ENCODE results near the gene PRRT4. TPM values are rescaled to one million over a fixed set of nuclear protein-coding genes. Genes with fewer than 3 reads are reported as not detected.

Gene PRRT4
- total and polyA plus RNA-seq, 2 of the 13 experiments (the other 11 are each of a cell fraction or from before 2014, with no cell fraction given), result not detected

DNA sequence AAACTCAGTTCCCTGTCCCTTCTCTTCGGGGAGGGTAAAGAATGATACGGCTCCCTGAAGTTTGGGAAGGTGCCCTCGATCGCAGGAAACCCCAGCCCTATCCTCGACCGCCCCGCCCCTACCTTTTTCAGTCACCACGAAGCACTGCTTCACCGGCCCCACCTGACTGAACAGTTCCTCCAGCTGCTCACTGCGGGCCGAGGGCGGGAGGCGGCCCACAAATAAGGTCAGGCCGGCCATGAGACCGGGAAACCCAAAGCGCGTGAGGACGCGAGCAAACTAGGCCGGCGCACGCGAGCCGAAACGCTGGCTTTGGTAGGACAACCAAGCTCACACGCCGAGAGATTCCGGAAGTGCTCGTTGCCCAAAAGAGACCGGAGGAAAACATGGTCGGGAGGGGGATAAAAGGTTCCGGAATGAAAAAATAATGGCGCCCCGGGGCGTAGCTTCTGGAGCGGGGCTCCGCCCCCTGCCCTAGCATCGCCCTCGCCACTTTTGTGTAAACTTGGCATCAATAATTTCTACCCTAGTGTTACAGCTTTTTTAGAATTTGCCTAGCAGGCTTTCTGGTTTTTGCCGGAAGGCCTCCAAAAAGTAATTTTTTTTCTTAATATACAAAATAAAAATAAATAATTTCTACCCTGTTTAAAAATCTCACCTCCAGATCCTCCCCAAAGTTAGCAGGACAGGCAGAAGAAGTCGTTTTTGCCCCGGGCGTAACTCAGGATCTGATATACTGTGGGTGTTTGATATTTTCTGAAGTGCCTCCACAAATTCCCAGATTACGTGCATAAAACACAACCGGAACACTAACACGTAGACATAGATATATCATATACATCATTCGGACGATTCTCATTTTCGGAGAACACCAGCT, 17.7 kb downstream of the PRRT4 start, which contains the start of gene RBM28 (continued):
- peak; percentile 74 for TF ChIP-seq MED8 (CRISPR knock-in tag; IDR thresholded peaks at IDR 0.05; ENCODE audit: insufficient replicate concordance)
- no peak for TF ChIP-seq MTA3 (CRISPR knock-in tag; IDR thresholded peaks at IDR 0.05)
- TF ChIP-seq ZNF850 (CRISPR knock-in tag; conservative IDR thresholded peaks at IDR 0.05), result 0 out of 2 replicates have a peak, but pooled peaks have one; percentile 59
- TF ChIP-seq, protein P1, sequence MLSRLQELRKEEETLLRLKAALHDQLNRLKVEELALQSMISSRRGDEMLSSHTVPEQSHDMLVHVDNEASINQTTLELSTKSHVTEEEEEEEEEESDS (CRISPR knock-in tag; IDR thresholded peaks at IDR 0.05; ENCODE audit: borderline replicate concordance), result peak; percentile 98
- TF ChIP-seq, protein P2, sequence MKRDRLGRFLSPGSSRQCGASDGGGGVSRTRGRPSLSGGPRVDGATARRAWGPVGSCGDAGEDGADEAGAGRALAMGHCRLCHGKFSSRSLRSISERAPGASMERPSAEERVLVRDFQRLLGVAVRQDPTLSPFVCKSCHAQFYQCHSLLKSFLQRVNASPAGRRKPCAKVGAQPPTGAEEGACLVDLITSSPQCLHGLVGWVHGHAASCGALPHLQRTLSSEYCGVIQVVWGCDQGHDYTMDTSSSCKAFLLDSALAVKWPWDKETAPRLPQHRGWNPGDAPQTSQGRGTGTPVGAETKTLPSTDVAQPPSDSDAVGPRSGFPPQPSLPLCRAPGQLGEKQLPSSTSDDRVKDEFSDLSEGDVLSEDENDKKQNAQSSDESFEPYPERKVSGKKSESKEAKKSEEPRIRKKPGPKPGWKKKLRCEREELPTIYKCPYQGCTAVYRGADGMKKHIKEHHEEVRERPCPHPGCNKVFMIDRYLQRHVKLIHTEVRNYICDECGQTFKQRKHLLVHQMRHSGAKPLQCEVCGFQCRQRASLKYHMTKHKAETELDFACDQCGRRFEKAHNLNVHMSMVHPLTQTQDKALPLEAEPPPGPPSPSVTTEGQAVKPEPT (CRISPR knock-in tag; IDR thresholded peaks at IDR 0.05; ENCODE audit: low read depth), result peak; percentile 98
- TF ChIP-seq SALL1 (CRISPR knock-in tag; IDR thresholded peaks at IDR 0.05), result peak; percentile 99
- no peak; the same call in 1 of the 2 replicates for TF ChIP-seq ISX (CRISPR knock-in tag; conservative IDR thresholded peaks at IDR 0.05)
- TF ChIP-seq, protein P3, sequence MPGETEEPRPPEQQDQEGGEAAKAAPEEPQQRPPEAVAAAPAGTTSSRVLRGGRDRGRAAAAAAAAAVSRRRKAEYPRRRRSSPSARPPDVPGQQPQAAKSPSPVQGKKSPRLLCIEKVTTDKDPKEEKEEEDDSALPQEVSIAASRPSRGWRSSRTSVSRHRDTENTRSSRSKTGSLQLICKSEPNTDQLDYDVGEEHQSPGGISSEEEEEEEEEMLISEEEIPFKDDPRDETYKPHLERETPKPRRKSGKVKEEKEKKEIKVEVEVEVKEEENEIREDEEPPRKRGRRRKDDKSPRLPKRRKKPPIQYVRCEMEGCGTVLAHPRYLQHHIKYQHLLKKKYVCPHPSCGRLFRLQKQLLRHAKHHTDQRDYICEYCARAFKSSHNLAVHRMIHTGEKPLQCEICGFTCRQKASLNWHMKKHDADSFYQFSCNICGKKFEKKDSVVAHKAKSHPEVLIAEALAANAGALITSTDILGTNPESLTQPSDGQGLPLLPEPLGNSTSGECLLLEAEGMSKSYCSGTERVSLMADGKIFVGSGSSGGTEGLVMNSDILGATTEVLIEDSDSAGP (CRISPR knock-in tag; IDR thresholded peaks at IDR 0.05; ENCODE audit: borderline replicate concordance), result peak; percentile 94
- TF ChIP-seq HIVEP1 (CRISPR knock-in tag; IDR thresholded peaks at IDR 0.05), result peak; percentile 98
- TF ChIP-seq XBP1 (CRISPR knock-in tag; IDR thresholded peaks at IDR 0.05), result peak; percentile 91; the same call in 1 of the 2 replicates
- peak; percentile 98 for TF ChIP-seq ZNF430 (CRISPR knock-in tag; IDR thresholded peaks at IDR 0.05)
- peak; percentile 100 for TF ChIP-seq BORCS8-MEF2B (CRISPR knock-in tag; IDR thresholded peaks at IDR 0.05)
- TF ChIP-seq PHF8 (CRISPR knock-in tag; IDR thresholded peaks at IDR 0.05), result peak; percentile 98
- peak; percentile 96 to 100 for TF ChIP-seq KLF16 (CRISPR knock-in tag; IDR thresholded peaks at IDR 0.05)
- TF ChIP-seq, protein P4, sequence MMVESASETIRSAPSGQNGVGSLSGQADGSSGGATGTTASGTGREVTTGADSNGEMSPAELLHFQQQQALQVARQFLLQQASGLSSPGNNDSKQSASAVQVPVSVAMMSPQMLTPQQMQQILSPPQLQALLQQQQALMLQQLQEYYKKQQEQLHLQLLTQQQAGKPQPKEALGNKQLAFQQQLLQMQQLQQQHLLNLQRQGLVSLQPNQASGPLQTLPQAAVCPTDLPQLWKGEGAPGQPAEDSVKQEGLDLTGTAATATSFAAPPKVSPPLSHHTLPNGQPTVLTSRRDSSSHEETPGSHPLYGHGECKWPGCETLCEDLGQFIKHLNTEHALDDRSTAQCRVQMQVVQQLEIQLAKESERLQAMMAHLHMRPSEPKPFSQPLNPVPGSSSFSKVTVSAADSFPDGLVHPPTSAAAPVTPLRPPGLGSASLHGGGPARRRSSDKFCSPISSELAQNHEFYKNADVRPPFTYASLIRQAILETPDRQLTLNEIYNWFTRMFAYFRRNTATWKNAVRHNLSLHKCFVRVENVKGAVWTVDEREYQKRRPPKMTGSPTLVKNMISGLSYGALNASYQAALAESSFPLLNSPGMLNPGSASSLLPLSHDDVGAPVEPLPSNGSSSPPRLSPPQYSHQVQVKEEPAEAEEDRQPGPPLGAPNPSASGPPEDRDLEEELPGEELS (CRISPR knock-in tag; IDR thresholded peaks at IDR 0.05), result peak; percentile 75
- TF ChIP-seq GPN1 (CRISPR knock-in tag; IDR thresholded peaks at IDR 0.05; ENCODE audit: borderline replicate concordance), result 0 out of 2 replicates have a peak, but pooled peaks have one; percentile 71
- TF ChIP-seq STAG1 (CRISPR knock-in tag; IDR thresholded peaks at IDR 0.05), result no peak
- TF ChIP-seq ZNF33B (CRISPR knock-in tag; IDR thresholded peaks at IDR 0.05), result peak; percentile 100

All from HepG2 (cell line).